Mesodermal cell (in vitro differentiated cells): ENCODE results near the gene LIG3.
A peak's percentile ranks its signal among the peaks of the same experiment; 100 is the strongest.
"Not testable (repeated sequence)": the region's sequence is repeated elsewhere in the genome, so short reads cannot be mapped to it uniquely, and the experiment has no call there.

Source experiments
- H3K27ac ChIP-seq: 2 replicates; pipeline ENCODE4 v1.7.0; 2013; ENCODE audit warnings: mild to moderate bottlenecking, low read depth, low read length, moderate library complexity; ENCODE audit not compliant: severe bottlenecking
- H3K36me3 ChIP-seq: 2 replicates; pipeline ENCODE4 v1.7.1; 2013; ENCODE audit warnings: mild to moderate bottlenecking, low read length, moderate library complexity; ENCODE audit not compliant: control insufficient read depth, insufficient read depth
- H3K4me1 ChIP-seq: one replicate; pipeline ENCODE4 v1.7.1; 2013; ENCODE audit warnings: mild to moderate bottlenecking, low read length; ENCODE audit not compliant: insufficient read depth, control insufficient read depth, poor library complexity, severe bottlenecking
- H3K4me3 ChIP-seq: 2 replicates; pipeline ENCODE4 v1.7.0; 2013; ENCODE audit warnings: low read length, control low read depth, mild to moderate bottlenecking; ENCODE audit not compliant: insufficient read depth, poor library complexity, severe bottlenecking; ENCODE audit errors: extremely low read depth
- H3K9me3 ChIP-seq: 2 replicates; pipeline ENCODE4 v1.7.1; 2013; ENCODE audit warnings: mild to moderate bottlenecking, low read length, moderate library complexity; ENCODE audit not compliant: control insufficient read depth
- WGBS, 2 experiments: methylation state at CpG; one replicate each; pipeline ENCODE4 v1.1.5; 2013; ENCODE audit warnings: missing lambda C conversion rate in 2 of 2; ENCODE audit not compliant: insufficient coverage in 2 of 2; 5-methylcytosine and 5-hydroxymethylcytosine counted together

The LIG3 gene

GRCh38 chr17:35041390-35041789, 61.1 kb downstream of the LIG3 start:
- WGBS, 2 experiments = 95 to 100% methylated on average over 2 to 4 of the region's 7 CpGs
- Histone ChIP-seq H3K4me3 (no peak overlapping the region), H3K4me1 (peaks cover 5% of the 10 kb centered on the region), H3K9me3 (no peaks in the 10 kb centered on the region), H3K27ac (no peak overlapping the region), H3K36me3 (no peaks in the 10 kb centered on the region)

- Histone ChIP-seq H3K9me3 (no peaks in the 10 kb centered on the region), H3K27ac (no peak overlapping the region), H3K4me3 (no peak overlapping the region), H3K4me1 (peaks cover 17% of the 10 kb centered on the region), H3K36me3 (no peaks in the 10 kb centered on the region)
- 93 to 99% methylated on average over 7 of the region's 8 CpGs for WGBS, 2 experiments
These were observed 63.9 kb downstream of the LIG3 start for GRCh38 chr17:35044181-35044580.

DNA sequence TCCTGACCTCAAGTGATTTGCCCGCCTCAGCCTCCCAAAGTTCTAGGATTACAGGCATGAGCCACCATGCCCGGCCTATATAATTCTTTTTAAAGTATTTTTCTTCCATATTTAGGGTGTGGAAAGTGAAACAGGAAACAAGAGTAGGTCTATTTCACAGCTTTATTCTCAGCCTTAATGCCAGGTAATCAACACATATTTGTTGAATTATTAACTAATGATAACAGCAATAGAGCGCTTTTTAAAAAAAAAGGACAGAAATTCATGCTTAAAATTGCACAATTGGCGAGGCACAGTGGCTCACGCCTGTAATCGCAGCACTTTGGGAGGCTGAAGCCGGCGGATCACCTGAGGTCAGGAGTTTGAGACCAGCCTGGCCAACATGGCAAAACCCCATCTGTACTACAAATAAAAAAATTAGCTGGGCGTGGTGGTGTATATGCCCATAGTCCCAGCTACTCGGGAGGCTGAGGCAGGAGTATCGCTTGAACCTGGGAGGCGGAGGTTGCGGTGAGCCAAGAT, 65.2 kb downstream of the LIG3 start:
- H3K27ac ChIP-seq, H3K9me3 ChIP-seq, H3K36me3 ChIP-seq, H3K4me3 ChIP-seq: not testable (repeated sequence)
- WGBS, 2 experiments = 88 to 92% methylated on average over 11 of the region's 13 CpGs
- peaks cover 17% of the 10 kb centered on the region for H3K4me1 ChIP-seq

GRCh38 chr17:35046245-35046644, 65.9 kb downstream of the LIG3 start:
- no peaks in the 10 kb centered on the region for H3K36me3 ChIP-seq
- no peaks in the 10 kb centered on the region for H3K9me3 ChIP-seq
- no peak overlapping the region for H3K27ac ChIP-seq
- no peak overlapping the region for H3K4me3 ChIP-seq
- peaks cover 25% of the 10 kb centered on the region for H3K4me1 ChIP-seq
- WGBS, 2 experiments = 100% methylated on average over 1 of the region's 4 CpGs; no CpG with 5 or more reads in 1 of the 2 experiments

DNA sequence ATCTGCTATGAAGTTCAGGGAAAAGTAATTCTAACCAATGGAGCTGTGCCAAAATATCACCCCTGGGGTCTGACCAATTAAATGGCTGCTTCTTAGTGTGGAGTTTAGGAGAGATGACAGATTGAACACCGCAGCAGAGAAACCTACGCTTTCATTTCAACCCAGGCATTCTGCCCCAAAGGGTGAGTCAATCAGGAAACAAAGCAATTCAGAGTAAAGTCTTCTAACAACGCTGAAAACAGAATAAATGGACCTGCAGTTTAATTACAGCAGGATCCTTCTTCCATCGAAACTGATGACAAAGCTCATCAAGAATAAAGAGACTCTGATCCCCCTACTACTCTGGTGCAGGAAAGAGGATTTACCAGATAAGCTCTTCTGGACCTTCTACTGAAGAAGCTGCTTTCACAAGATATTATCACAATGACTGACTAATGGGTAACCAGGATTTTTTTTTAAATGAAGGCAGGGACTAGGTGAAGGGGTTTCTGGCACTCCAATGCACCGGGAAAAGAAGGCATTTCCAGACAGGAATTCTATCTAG, 66.5 kb downstream of the LIG3 start:
- Histone ChIP-seq H3K27ac (peak overlapping the region; percentile 25), H3K9me3 (no peaks in the 10 kb centered on the region), H3K4me3 (no peak overlapping the region), H3K4me1 (peaks cover 30% of the 10 kb centered on the region), H3K36me3 (no peaks in the 10 kb centered on the region)
- WGBS, 2 experiments = 97 to 100% methylated on average over 1 to 4 of the region's 5 CpGs

GRCh38 chr17:35048685-35049379, 68.5 kb downstream of the LIG3 start:
- WGBS, 2 experiments = 80 to 100% methylated on average over 1 of the region's 3 CpGs
- Histone ChIP-seq H3K9me3 (no peaks in the 10 kb centered on the region), H3K4me1 (peaks cover 36% of the 10 kb centered on the region)

GRCh38 chr17:35050170-35050569, 69.9 kb downstream of the LIG3 start:
- 100% methylated on average over 1 to 2 of the region's 2 CpGs for WGBS, 2 experiments

More at GRCh38 chr17:35048685-35049379, 68.5 kb downstream of the LIG3 start:
- H3K4me3 ChIP-seq = no peak overlapping the region
- no peaks in the 10 kb centered on the region for H3K36me3 ChIP-seq
- H3K27ac ChIP-seq = no peak overlapping the region

DNA sequence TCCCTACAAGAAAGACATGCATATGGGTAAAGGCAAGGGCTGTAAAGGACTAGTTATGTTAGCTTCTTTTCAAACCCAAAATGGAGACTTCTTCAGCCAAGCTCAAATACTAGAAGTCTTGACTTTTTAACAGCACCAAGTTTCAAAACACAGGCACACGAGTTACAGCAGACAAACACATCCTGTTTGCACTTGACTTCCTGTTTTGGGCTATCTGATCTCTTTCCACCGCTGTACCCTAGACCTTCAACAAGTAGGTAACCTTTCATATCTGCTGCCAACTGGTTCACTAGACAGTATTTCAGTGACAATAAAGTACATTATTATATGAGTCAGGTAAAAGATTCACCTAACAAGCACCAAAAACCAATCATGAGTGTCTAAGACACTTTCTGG, 70.9 kb downstream of the LIG3 start:
- WGBS, 2 experiments = 45 to 75% methylated on average over 1 of the region's 2 CpGs
- Histone ChIP-seq H3K36me3 (no peaks in the 10 kb centered on the region), H3K4me1 (peaks cover 32% of the 10 kb centered on the region), H3K4me3 (no peak overlapping the region), H3K27ac (no peak overlapping the region), H3K9me3 (no peaks in the 10 kb centered on the region)

More at GRCh38 chr17:35050170-35050569, 69.9 kb downstream of the LIG3 start:
- no peaks in the 10 kb centered on the region for H3K9me3 ChIP-seq
- no peak overlapping the region for H3K4me3 ChIP-seq
- peaks cover 36% of the 10 kb centered on the region for H3K4me1 ChIP-seq
- H3K27ac ChIP-seq = no peak overlapping the region
- no peaks in the 10 kb centered on the region for H3K36me3 ChIP-seq

DNA sequence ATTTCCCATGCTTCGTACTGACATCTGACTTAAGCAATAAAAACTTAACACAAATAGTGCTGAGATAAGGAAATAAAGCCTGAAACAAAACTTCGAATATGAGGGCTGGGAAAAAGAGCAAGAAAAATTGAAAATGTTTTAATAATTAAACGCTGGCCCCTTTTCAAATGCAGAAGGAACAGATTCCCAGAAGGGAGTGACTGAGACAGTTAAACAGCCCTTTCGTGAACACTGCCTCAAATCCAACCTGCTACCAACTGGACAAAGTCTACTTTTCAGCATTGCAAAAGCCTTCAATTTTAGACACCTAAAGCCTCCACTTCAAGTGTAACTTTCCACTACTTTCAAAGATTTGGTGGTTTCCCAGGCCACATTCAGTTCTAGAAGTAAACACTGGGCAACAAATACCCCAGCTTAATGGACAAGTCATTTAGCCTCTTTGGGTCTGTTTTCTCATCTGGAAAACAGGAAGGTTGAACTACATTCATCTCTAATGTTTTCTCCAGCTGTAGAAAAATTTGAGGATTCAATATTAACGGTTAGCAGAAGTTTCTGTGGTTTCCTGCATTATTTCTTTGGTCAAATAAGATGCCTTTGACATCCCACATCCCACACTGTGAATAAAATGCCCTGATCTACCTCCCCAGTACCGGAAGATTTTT, 71.4 kb downstream of the LIG3 start:
- no peaks in the 10 kb centered on the region for H3K9me3 ChIP-seq
- H3K36me3 ChIP-seq = no peaks in the 10 kb centered on the region
- WGBS, 2 experiments = 86 to 91% methylated on average over 2 to 5 of the region's 6 CpGs
- peaks cover 28% of the 10 kb centered on the region for H3K4me1 ChIP-seq
- H3K4me3 ChIP-seq = no peak overlapping the region
- H3K27ac ChIP-seq = no peak overlapping the region

DNA sequence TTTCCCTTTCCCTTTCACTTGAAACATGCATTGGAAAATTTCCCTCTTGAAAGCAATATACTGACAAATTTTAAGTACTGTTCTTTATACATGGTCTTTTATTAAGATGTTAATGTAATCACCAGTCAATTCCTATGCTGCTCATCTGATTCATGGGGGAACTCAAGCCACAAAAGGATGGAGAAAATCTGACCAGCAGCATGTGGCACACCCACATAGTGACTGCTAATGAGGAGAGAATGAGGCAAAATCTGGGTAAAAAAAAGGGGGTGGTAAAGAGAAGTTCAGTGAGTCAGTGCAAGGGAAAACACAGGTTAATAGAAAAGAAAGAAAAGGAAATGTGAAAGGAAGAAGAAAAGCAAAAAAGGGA, 71.9 kb downstream of the LIG3 start:
- H3K27ac ChIP-seq = no peak overlapping the region
- H3K9me3 ChIP-seq = no peaks in the 10 kb centered on the region
- no peak overlapping the region for H3K4me3 ChIP-seq
- peaks cover 23% of the 10 kb centered on the region for H3K4me1 ChIP-seq
- H3K36me3 ChIP-seq = no peaks in the 10 kb centered on the region

DNA sequence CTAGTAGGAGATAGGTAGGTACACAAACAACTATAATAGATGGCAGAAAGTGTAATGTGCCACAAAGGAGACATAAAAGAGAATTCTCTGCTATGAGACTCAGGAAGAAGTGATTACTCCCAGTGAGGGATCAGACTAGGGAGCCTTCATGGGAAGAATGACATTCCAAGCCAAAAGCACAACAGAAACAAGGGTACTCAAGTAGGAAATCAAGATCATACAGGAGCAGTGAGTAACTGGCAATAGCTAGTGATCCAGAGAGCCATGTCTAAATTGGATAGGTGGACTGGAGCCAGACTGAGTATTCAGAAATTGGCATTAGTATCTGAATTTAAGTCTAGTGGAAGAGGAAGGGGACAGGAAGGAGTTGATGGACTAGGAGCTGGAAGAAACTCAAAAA, 72.5 kb downstream of the LIG3 start:
- H3K36me3 ChIP-seq = no peaks in the 10 kb centered on the region
- peaks cover 19% of the 10 kb centered on the region for H3K4me1 ChIP-seq
- H3K4me3 ChIP-seq = no peak overlapping the region
- no peaks in the 10 kb centered on the region for H3K9me3 ChIP-seq
- no peak overlapping the region for H3K27ac ChIP-seq
